Upper lobe of left lung (tissue), 4 donors: ENCODE measurements around the gene CCDC3.

Source experiments
- POLR2A ChIP-seq, 4 donors: fragments of 450-650 bp; IDR thresholded peaks; one replicate each; pipeline ENCODE4 v1.5.1; 2016 to 2017; ENCODE audit warnings: antibody characterized with exemption in 4 of 4, mild to moderate bottlenecking in 2 of 4
- TF ChIP-seq, protein P1 (sequence below), 6 experiments: fragments of 450-650 bp in 4 of 6; fragments of 200-600 bp in 2 of 6; sonication (generic) in 2 of 6; IDR thresholded peaks; one replicate each; pipeline ENCODE4 v1.5.1; 2016 to 2019; ENCODE audit warnings: antibody characterized with exemption in 6 of 6

DNA sequence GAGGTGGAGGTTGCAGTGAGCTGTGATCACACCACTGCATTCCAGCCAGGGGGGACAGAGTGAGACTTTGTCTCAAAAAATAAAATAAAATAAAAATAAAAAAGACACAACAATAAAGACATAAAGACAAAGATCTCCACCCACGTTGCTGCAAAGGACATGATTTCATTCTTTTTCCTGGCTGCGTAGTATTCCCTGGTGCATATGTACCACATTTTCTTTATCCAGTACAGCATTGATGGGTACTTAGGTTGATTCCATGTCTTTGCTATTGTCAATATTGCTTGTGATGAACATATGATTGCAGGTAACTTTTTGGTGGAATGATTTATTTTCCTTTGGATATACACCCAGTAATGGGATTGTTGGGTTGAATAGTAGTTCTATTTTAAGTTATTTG, 42.0 kb upstream of the CCDC3 start:
- TF ChIP-seq, protein P1, sequence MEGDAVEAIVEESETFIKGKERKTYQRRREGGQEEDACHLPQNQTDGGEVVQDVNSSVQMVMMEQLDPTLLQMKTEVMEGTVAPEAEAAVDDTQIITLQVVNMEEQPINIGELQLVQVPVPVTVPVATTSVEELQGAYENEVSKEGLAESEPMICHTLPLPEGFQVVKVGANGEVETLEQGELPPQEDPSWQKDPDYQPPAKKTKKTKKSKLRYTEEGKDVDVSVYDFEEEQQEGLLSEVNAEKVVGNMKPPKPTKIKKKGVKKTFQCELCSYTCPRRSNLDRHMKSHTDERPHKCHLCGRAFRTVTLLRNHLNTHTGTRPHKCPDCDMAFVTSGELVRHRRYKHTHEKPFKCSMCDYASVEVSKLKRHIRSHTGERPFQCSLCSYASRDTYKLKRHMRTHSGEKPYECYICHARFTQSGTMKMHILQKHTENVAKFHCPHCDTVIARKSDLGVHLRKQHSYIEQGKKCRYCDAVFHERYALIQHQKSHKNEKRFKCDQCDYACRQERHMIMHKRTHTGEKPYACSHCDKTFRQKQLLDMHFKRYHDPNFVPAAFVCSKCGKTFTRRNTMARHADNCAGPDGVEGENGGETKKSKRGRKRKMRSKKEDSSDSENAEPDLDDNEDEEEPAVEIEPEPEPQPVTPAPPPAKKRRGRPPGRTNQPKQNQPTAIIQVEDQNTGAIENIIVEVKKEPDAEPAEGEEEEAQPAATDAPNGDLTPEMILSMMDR (IDR thresholded peaks at IDR 0.05) = no peak
- no peak for TF ChIP-seq POLR2A (IDR thresholded peaks at IDR 0.05)
